Ascending aorta (tissue), 2 donors: ENCODE measurements around the gene CNTNAP2. TPM values are rescaled to one million over a fixed set of nuclear protein-coding genes. Genes with fewer than 3 reads are reported as not detected.

Source experiments
- DNase-seq, 2 donors: peaks; one replicate each; pipeline ENCODE4 v3.0.0-alpha.2; 2019; ENCODE audit warnings: low spot score in 2 of 2
- H3K27ac ChIP-seq, 2 donors: fragments of 200-600 bp; sonication (generic); one replicate each; pipeline ENCODE4 v1.5.1; 2016 to 2017; ENCODE audit warnings: mild to moderate bottlenecking in 1 of 2
- H3K27me3 ChIP-seq: fragments of 200-600 bp; sonication (generic); one replicate; pipeline ENCODE4 v1.5.1; 2017
- H3K36me3 ChIP-seq, 2 donors: fragments of 200-600 bp; sonication (generic); one replicate each; pipeline ENCODE4 v1.5.1; 2016
- H3K4me1 ChIP-seq, 2 donors: fragments of 200-600 bp; sonication (generic); one replicate each; pipeline ENCODE4 v1.5.1; 2016 to 2017; ENCODE audit warnings: mild to moderate bottlenecking in 1 of 2
- H3K4me3 ChIP-seq, 2 donors: fragments of 200-600 bp; sonication (generic); one replicate each; pipeline ENCODE4 v1.5.1; 2016 to 2017; ENCODE audit warnings: mild to moderate bottlenecking in 1 of 2
- H3K9me3 ChIP-seq, 2 donors: fragments of 200-600 bp; sonication (generic); one replicate each; pipeline ENCODE4 v1.5.1; 2016
- intact Hi-C: fragments of 100-400 bp; cut with DNase I; formaldehyde crosslinking; loops from one replicate; pipeline ENCODE4 v1.15.1; 2023
- total RNA-seq: library from RNA; depleted of rRNA; stranded (reverse); fragments of >200 nt; gene quantifications from one replicate; pipeline ENCODE4 v1.1.0, GENCODE V29; 2016
- TF ChIP-seq, protein P1 (sequence below), 3 experiments: fragments of 200-600 bp in 2 of 3; fragments of 450-650 bp in 1 of 3; sonication (generic) in 2 of 3; IDR thresholded peaks; one replicate each; pipeline ENCODE4 v1.5.1; 2016 to 2019; ENCODE audit warnings: antibody characterized with exemption in 3 of 3, mild to moderate bottlenecking in 1 of 3, moderate library complexity in 1 of 3

Gene CNTNAP2
- total RNA-seq, 1 donor from 2014 or later: not detected

DNA sequence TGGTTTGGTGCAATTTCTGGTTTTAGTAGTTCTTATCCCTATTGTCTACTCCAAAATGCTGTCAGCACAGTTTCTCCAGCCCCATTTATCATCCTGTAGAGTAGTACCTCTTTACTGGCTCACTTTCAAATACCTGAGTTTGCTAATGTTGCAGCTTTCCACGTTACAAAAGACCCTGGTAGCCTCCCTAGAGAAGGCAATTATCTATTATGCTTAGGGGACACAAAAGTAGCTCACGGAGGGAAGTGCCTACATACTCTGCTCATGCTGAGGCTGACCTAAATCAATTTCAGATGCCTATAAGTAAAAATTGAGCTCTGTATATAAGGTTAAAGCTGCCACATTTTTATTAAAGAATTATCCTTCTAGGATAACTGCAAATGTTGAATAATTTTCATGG is 603.6 kb downstream of the CNTNAP2 start:
- H3K36me3 ChIP-seq: no peaks in the 10 kb centered on the region
- no peak overlapping the region for H3K27ac ChIP-seq
- H3K27me3 ChIP-seq: no peaks in the 10 kb centered on the region
- intact Hi-C loops: no loop called here
- TF ChIP-seq, protein P1, sequence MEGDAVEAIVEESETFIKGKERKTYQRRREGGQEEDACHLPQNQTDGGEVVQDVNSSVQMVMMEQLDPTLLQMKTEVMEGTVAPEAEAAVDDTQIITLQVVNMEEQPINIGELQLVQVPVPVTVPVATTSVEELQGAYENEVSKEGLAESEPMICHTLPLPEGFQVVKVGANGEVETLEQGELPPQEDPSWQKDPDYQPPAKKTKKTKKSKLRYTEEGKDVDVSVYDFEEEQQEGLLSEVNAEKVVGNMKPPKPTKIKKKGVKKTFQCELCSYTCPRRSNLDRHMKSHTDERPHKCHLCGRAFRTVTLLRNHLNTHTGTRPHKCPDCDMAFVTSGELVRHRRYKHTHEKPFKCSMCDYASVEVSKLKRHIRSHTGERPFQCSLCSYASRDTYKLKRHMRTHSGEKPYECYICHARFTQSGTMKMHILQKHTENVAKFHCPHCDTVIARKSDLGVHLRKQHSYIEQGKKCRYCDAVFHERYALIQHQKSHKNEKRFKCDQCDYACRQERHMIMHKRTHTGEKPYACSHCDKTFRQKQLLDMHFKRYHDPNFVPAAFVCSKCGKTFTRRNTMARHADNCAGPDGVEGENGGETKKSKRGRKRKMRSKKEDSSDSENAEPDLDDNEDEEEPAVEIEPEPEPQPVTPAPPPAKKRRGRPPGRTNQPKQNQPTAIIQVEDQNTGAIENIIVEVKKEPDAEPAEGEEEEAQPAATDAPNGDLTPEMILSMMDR (IDR thresholded peaks at IDR 0.05): no peak
- no peaks in the 10 kb centered on the region for H3K4me1 ChIP-seq
- H3K4me3 ChIP-seq: no peak overlapping the region
- no peak for DNase-seq
- no peaks in the 10 kb centered on the region for H3K9me3 ChIP-seq

DNA sequence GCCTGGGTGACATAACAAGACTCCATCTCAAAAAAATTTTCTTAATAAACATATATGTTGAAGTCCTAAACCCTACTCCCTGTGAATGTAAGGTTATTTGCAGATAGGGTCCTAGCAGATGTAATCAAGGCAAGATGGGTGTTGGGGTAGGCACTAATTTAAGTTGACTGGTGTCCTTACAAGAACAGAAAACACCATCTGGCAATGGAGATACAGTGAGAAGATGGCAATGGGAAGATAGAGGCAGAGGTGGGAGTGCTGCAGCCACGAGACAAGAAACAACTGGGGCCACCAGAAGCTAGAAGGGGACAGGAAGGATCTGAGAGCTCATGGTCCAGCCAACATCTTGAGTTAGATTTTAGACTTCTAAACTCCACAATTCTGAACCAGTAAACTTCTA is 606.4 kb downstream of the CNTNAP2 start:
- H3K4me3 ChIP-seq: no peak overlapping the region
- intact Hi-C loops: no loop called here

DNA sequence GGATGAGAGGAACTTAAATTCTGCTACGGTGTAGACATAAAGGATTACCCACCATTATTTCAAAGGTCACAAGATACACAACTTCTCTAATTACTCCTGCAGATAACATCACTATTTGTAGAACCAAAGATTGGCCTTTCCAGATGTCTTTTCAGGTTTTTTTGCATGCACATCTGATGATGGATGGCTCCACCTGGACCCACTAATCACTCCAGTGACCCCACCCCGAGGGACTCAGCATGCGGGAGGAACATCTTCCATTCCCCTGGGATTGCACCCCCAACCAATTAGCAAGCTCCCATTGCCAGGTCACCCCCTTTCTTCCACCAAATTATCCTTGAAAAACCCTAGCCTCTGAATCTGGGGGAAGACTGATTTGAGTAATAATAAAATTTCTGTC is 608.9 kb downstream of the CNTNAP2 start:
- Histone ChIP-seq H3K27me3 (no peaks in the 10 kb centered on the region), H3K27ac (no peak overlapping the region), H3K36me3 (no peaks in the 10 kb centered on the region), H3K4me1 (no peaks in the 10 kb centered on the region), H3K4me3 (no peak overlapping the region), H3K9me3 (no peaks in the 10 kb centered on the region)
- no peak for DNase-seq
- TF ChIP-seq, protein P1 (IDR thresholded peaks at IDR 0.05): no peak
- intact Hi-C loops: no loop called here

More for the DNA sequence above, 606.4 kb downstream of the CNTNAP2 start:
- TF ChIP-seq, protein P1 (IDR thresholded peaks at IDR 0.05): no peak
- H3K9me3 ChIP-seq: no peaks in the 10 kb centered on the region
- H3K36me3 ChIP-seq: no peaks in the 10 kb centered on the region
- no peak overlapping the region for H3K27ac ChIP-seq
- no peaks in the 10 kb centered on the region for H3K4me1 ChIP-seq
- H3K27me3 ChIP-seq: no peaks in the 10 kb centered on the region
- no peak for DNase-seq

DNA sequence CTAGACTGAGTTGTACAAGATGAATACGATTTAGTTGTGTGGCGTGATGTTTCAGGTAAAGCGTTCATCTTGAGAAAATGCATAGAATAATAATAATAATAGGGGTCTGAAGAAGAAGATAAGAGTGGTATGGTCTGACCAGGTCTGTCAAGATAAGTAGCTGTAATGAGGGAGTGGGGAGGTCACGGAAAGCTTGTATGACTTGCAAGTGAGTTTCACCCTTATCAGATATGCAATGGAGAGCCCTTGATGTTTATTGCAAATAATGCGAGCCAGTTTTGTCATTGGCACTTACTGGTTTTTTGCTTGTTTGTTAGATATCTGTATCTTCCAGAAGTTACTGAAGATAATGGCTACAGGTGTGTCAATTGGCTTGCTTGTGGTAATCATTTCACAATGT is 611.5 kb downstream of the CNTNAP2 start:
- TF ChIP-seq, protein P1 (IDR thresholded peaks at IDR 0.05): no peak
- Histone ChIP-seq H3K4me3 (no peak overlapping the region), H3K9me3 (no peaks in the 10 kb centered on the region), H3K36me3 (no peaks in the 10 kb centered on the region), H3K27ac (no peak overlapping the region), H3K27me3 (no peaks in the 10 kb centered on the region), H3K4me1 (no peaks in the 10 kb centered on the region)
- intact Hi-C loops: no loop called here
- no peak for DNase-seq

DNA sequence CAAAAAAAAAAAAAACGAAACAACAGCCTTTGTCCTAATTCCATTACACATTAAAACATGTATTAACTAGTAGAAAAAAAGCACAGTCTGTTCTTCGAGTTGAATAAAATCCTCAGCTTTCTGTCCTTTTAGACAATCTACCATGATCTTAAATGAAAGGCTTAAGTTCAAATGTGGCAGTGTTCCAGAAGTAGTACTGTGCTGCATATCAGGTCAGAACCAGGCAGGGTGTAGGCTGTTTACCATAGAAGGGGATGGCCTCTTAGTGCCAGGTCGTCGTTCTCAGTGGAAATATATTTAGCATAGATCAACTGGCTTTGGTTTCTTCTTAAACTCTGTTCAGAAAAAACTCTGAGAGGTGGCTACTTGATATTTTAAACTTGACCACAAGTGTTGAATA is 612.0 kb downstream of the CNTNAP2 start:
- Histone ChIP-seq H3K27ac (no peak overlapping the region), H3K4me3 (no peak overlapping the region), H3K9me3 (no peaks in the 10 kb centered on the region), H3K27me3 (no peaks in the 10 kb centered on the region), H3K4me1 (no peaks in the 10 kb centered on the region), H3K36me3 (no peaks in the 10 kb centered on the region)
- DNase-seq: no peak
- intact Hi-C loops: no loop called here
- TF ChIP-seq, protein P1 (IDR thresholded peaks at IDR 0.05): no peak

DNA sequence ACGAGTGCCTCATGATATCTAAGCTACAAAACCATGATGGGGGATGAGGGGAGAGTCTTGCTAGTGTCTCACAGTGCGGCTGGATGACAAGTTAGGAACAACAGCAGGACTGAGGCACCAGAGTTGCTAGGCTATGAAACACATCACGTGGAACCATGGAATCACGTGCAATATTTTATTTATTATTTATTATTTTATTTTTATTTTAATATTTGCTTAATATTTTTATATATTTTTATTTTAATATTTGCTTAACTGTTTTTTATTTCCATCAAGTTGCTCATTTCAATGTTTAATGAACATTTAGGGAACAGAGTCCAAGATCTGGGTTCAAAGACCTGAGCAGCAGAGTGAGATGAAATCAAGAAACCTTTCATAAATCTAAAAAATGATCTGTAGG is 614.6 kb downstream of the CNTNAP2 start:
- Histone ChIP-seq H3K4me3 (no peak overlapping the region), H3K9me3 (no peaks in the 10 kb centered on the region), H3K27ac (no peak overlapping the region), H3K27me3 (no peaks in the 10 kb centered on the region), H3K4me1 (no peaks in the 10 kb centered on the region), H3K36me3 (no peaks in the 10 kb centered on the region)
- DNase-seq: no peak
- TF ChIP-seq, protein P1 (IDR thresholded peaks at IDR 0.05): no peak
- intact Hi-C loops: no loop called here
